Activated B cell treated with CpG ODN at 0.5 μM for 24 hours (primary cell): ENCODE measurements around the gene SLC43A3. TPM values are rescaled to one million over a fixed set of nuclear protein-coding genes. Genes with fewer than 3 reads are reported as not detected.

Source experiments
- ATAC-seq: fragments of 200-7000 bp; cut with Tn5 transposase; one replicate; pipeline ENCODE4 v1.10.0; 2021; ENCODE audit warnings: low read depth, mild to moderate bottlenecking, moderate library complexity
- CTCF ChIA-PET: fragments of 350-600 bp; sonication (Branson Sonifier 250); formaldehyde crosslinking; loops from one replicate; lab custom pipeline; 2021; ENCODE audit warnings: antibody characterized with exemption; lab: Charles Lee
- POLR2A ChIA-PET: fragments of 350-600 bp; sonication (Branson Sonifier 250); formaldehyde crosslinking; loops from one replicate; lab custom pipeline; 2021; ENCODE audit warnings: antibody characterized with exemption; lab: Charles Lee
- DNase-seq: peaks from one replicate; pipeline ENCODE4 v3.0.0; 2022
- H3K27ac Mint-ChIP-seq: one replicate; pipeline ENCODE4 v1.8.0; 2020; ENCODE audit warnings: mixed read lengths
- H3K27me3 Mint-ChIP-seq: one replicate; pipeline ENCODE4 v1.8.0; 2021; ENCODE audit warnings: mixed read lengths
- H3K36me3 Mint-ChIP-seq: one replicate; pipeline ENCODE4 v1.8.0; 2021; ENCODE audit warnings: low read depth, mixed read lengths
- H3K4me1 Mint-ChIP-seq: one replicate; pipeline ENCODE4 v1.8.0; 2021; ENCODE audit warnings: mixed read lengths
- H3K4me3 Mint-ChIP-seq: one replicate; pipeline ENCODE4 v1.8.0; 2020; ENCODE audit warnings: mild to moderate bottlenecking, mixed read lengths
- H3K9me3 Mint-ChIP-seq: one replicate; pipeline ENCODE4 v1.8.0; 2020; ENCODE audit warnings: mixed read lengths
- intact Hi-C: fragments of 100-400 bp; cut with micrococcal nuclease; formaldehyde crosslinking; loops from one replicate; pipeline ENCODE4 v1.15.1; 2024
- total RNA-seq: library from RNA; stranded (reverse); gene quantifications from 2 replicates; pipeline ENCODE4 v1.2.3, GENCODE V29; 2022
- TF ChIP-seq, protein P1 (sequence below): fragments of 200-600 bp; IDR thresholded peaks from one replicate; pipeline ENCODE4 v1.8.0; 2022; ENCODE audit warnings: antibody characterized with exemption, mild to moderate bottlenecking

The SLC43A3 gene
- total RNA-seq, 1 donor from 2014 or later: 237 TPM

DNA sequence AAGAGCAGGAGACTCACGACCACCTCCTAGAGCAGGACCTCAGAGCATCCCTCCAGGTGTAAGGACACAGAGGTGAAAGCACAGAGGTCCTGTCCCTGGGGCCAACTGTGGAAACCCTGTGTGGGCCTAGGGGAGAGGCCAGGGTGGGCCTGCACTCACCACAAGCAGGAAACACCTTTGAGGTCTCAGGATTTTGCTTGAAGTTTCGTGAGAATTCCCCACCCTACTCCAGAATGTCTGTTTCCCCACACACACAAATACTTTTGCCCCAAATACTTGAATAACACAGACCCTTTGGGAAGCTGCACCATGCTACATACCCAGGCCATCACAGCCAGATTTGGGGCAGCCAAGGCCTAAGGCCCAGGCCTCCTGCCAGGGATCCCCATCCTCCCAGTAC lies 18.1 kb downstream of the SLC43A3 start:
- TF ChIP-seq, protein P1, sequence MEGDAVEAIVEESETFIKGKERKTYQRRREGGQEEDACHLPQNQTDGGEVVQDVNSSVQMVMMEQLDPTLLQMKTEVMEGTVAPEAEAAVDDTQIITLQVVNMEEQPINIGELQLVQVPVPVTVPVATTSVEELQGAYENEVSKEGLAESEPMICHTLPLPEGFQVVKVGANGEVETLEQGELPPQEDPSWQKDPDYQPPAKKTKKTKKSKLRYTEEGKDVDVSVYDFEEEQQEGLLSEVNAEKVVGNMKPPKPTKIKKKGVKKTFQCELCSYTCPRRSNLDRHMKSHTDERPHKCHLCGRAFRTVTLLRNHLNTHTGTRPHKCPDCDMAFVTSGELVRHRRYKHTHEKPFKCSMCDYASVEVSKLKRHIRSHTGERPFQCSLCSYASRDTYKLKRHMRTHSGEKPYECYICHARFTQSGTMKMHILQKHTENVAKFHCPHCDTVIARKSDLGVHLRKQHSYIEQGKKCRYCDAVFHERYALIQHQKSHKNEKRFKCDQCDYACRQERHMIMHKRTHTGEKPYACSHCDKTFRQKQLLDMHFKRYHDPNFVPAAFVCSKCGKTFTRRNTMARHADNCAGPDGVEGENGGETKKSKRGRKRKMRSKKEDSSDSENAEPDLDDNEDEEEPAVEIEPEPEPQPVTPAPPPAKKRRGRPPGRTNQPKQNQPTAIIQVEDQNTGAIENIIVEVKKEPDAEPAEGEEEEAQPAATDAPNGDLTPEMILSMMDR: no peak
- intact Hi-C loops: loop anchor here (5.0 kb wide), 1 partner anchor 74 kb away; no protein-coding TSS in a partner anchor
- no peak for DNase-seq
- Mint-ChIP-seq H3K27me3 (no peaks in the 10 kb centered on the region), H3K9me3 (peaks cover 3% of the 10 kb centered on the region), H3K36me3 (peaks cover 78% of the 10 kb centered on the region), H3K27ac (peak overlapping the region; percentile 30), H3K4me1 (peaks cover 41% of the 10 kb centered on the region), H3K4me3 (no peak overlapping the region)
- ATAC-seq: no peak
- POLR2A ChIA-PET: interaction anchor here (1.2 to 11.5 kb wide), 2 partner anchors 14 to 21 kb away, joined by 3 to 238 read pairs; partner anchors contain the start of gene SLC43A3
- CTCF ChIA-PET: no interaction called here

DNA sequence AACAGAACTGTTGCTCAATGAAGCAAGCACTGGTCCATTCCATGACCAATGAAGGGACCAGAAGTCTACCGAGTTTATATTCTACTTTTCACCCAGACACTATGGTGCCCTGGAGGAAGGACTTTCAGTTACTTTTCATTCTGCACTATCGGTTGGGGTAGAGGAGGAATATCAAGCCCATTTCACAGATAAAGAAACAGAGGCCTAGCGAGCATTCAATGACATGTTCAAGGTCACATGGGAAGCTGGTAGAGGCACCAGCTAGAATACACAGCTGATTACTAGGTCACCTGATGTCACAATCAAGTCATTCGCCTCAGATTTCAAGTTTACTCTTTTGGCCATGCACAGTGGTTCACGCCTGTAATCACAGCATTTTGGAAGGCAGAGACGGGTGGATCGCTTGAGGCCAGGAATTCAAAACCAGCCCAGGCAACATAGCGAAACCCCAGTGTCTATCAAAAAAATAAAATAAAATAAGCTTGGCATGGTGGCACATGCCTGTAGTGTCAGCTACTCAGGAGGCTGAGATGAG lies 18.9 kb downstream of the SLC43A3 start:
- intact Hi-C loops: loop anchor here (2.0 to 5.0 kb wide), 2 partner anchors 74 to 385 kb away; no protein-coding TSS in a partner anchor
- DNase-seq (no peak), ATAC-seq (no peak)
- POLR2A ChIA-PET: interaction anchor here (1.2 to 11.5 kb wide), 2 partner anchors 14 to 20 kb away, joined by 3 to 238 read pairs; partner anchors contain the start of gene SLC43A3
- Mint-ChIP-seq H3K4me1 (peaks cover 46% of the 10 kb centered on the region), H3K27ac (no peak overlapping the region), H3K36me3 (peaks cover 70% of the 10 kb centered on the region), H3K9me3 (peaks cover 5% of the 10 kb centered on the region), H3K27me3 (no peaks in the 10 kb centered on the region), H3K4me3 (no peak overlapping the region)
- CTCF ChIA-PET: no interaction called here
- TF ChIP-seq, protein P1: no peak

DNA sequence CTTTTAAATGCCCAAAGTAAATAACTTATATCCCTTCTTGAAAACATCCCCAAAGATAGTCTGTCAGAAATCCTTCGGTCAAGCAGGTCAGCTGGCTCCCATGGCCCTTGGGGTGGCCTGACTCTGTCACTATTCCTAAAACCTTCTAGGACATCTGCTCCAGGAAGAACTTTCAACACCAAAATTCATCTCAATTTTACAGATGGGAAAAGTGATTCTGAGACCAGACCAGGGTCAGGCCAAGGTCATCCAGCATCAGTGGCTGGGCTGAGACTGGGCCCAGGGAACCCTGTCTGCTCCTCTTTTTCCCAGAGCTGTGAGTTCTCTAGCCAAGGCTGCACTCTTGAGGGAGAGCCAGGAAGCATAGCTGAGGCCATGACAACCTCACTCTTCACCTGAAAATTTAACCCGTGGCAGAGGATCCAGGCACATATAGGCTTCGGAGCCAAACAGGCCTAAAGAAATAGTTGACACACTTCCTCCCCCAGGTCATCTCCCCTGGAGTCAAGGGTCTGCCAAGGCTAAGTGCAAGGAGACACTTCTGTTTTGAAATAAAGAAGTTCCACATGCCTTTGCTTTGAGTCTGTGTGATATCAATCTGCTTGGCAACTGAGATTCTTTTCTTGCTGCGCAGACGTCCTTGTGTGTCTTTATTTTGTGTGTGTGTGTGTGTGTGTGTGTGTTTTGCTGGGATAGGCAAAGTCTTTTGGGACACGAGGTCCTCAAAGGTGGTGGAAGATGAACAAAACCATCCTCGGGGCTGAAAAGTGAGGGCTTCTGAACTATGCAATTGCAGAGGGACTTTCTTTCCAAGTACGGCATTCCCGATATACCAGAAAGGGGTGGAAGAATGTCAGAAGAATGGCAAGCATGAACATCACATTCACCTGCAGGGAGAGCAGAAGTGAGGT lies 19.7 kb downstream of the SLC43A3 start:
- no peak for ATAC-seq
- intact Hi-C loops: loop anchor here (2.0 to 5.0 kb wide), 2 partner anchors 75 to 386 kb away; no protein-coding TSS in a partner anchor
- H3K36me3 Mint-ChIP-seq: peaks cover 64% of the 10 kb centered on the region
- ChIA-PET CTCF (interaction anchor here (0.8 to 1.3 kb wide), 2 partner anchors 50 to 62 kb away, joined by 3 to 4 read pairs; no protein-coding TSS in a partner anchor), POLR2A (interaction anchor here (0.6 to 11.5 kb wide), 4 partner anchors 15 to 1191 kb away, joined by 3 to 238 read pairs (median 5); partner anchors contain the start of genes MED19, SLC43A3, TIMM10 and TMX2)
- peak overlapping the region; percentile 1 for H3K4me3 Mint-ChIP-seq
- TF ChIP-seq, protein P1: no peak
- peak overlapping the region; percentile 88 for H3K27ac Mint-ChIP-seq
- DNase-seq: no peak
- no peaks in the 10 kb centered on the region for H3K27me3 Mint-ChIP-seq
- peaks cover 5% of the 10 kb centered on the region for H3K9me3 Mint-ChIP-seq
- H3K4me1 Mint-ChIP-seq: peaks cover 50% of the 10 kb centered on the region

DNA sequence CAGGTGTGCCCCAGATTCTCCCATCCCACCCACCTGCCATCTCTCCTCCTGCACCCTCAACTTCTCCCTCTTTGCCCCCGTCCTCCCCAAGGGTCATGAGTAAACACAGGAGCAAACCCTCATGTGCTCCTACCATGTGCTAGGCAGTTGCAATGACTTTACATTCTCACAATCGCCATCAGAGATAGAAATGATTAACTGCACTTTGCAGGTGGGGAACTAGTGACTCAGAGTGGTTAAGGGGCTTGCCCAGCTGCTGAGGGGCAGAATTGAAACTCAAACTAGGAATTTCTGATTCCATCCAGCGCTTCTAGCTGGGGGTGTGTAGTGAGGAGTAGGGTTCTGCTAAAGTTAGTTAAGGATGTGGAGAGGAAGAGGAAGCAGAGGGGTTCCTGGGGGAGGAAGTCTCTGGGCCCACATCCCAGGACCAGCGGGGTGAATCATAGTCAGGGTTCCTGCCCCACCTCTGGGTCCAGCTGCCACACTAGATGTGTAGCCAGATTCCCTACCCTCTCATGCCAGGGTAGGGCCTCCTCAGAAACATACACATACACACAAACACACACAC lies 20.5 kb downstream of the SLC43A3 start:
- TF ChIP-seq, protein P1: no peak
- peaks cover 57% of the 10 kb centered on the region for H3K36me3 Mint-ChIP-seq
- peak overlapping the region; percentile 88 for H3K27ac Mint-ChIP-seq
- CTCF ChIA-PET: interaction anchor here (0.8 to 1.3 kb wide), 2 partner anchors 51 to 61 kb away, joined by 3 to 4 read pairs; no protein-coding TSS in a partner anchor
- H3K4me1 Mint-ChIP-seq: peaks cover 50% of the 10 kb centered on the region
- DNase-seq (no peak), ATAC-seq (peak; percentile 80)
- H3K4me3 Mint-ChIP-seq: peak overlapping the region; percentile 40
- no peaks in the 10 kb centered on the region for H3K27me3 Mint-ChIP-seq
- intact Hi-C loops: loop anchor here (1.0 to 5.0 kb wide), 5 partner anchors 18 to 386 kb away; no protein-coding TSS in a partner anchor
- POLR2A ChIA-PET: interaction anchor here (0.6 to 11.5 kb wide), 7 partner anchors 16 to 1192 kb away, joined by 3 to 238 read pairs (median 4); partner anchors contain the start of genes MED19, SLC43A3, TIMM10 and TMX2
- H3K9me3 Mint-ChIP-seq: peaks cover 5% of the 10 kb centered on the region
